ENCODE measurements around the gene CASP12.

CASP12 gene

DNA sequence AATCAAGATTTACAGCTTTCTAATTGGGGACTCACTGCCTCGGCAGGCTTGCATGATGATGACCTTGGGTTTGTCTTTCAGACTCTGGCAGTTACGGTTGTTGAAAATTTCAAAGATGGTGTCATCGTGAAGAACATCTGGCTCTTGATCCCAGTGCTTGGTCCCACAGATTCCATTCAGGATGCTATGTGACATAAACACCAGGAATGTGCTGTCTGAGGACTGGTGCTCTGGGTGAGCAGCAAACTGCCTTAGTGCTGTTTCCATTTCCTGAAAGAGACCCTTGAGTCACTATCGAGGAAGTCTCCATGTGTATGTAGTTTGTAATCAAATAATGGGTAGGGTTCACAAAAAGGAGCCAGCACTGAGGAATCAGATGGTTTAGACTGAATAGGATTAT lies 7.1 kb downstream of the CASP12 start:
- no peak for DNase-seq

DNA sequence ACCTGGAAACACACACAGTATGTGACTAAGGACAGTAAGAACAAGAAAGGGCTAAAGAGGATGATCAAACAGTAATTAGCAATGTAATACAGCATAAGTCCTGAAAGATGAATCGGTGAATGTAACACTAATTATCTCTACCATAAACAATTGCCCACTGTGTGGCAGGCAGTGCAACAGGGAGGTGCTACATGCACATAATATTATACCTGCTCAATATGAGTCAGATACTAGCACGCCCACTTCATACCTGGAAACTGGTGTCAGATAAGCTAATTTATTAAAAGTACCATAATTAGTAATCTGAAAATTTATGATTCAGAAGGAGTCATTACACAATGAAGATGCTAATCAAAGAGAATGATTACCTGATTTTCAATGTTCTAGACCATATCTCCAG lies 14.9 kb downstream of the CASP12 start:
- no peak for DNase-seq

DNA sequence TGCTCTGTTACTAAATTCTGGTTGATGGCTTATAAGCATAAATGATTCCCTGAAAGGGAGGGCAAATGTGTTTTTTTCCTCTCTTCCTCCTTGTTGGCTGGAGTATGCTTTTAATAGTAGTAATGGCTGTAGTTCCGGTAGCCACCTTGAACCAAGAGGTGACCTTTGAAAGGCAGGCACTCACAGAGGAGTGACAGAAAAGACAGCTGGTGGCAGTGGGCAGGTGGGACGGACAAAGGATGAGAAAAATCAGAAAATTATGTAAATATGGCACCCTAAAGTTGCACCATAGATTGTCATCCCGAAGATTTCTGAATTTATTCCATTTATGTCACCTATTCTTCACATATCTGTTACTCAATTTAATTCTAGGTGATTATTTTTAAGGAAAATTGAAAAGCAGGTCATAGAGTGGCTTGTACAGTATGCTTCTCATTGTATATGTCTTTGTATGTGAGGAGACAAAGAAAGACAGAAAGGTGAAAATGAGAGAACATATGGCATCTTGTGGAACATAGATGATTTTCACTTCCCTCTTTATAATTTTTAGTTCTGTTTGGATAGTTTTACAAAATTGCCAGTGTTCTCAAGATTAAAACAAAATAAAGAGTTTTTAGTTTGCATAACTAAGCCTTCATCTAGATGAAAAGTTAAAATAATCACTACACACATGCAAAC lies 17.0 kb downstream of the CASP12 start:
- DNase-seq, result no peak

- no peak for DNase-seq
These were observed 18.6 kb downstream of the CASP12 start for GRCh38 chr11:104879514-104880190.

GRCh38 chr11:104876861-104877431 lies 21.3 kb downstream of the CASP12 start:
- no peak for DNase-seq

GRCh38 chr11:104876324-104876723 lies 21.9 kb downstream of the CASP12 start:
- DNase-seq, result no peak

DNA sequence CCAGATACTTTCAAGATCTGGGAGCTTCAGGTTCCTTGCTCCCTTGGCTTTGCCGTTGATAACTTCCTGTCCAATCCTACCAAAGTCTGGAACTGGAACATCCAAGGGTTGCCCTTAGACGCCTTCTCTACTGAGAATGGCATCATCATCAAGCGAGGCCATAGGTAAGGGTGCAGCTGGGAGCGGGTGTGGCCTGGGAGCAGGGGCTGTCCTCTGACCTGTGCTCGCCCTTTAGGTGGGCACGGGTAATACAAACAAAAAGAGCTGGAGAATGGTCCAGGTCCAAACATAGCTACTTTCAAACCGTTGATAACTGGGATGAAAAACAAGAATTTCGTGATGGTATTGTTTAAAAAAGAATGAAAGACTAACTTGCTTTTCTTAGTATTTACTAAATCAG lies 25.0 kb downstream of the CASP12 start:
- peak; percentile 39 for DNase-seq

- no peak for DNase-seq
These were observed 25.9 kb downstream of the CASP12 start for GRCh38 chr11:104872393-104872792.

DNA sequence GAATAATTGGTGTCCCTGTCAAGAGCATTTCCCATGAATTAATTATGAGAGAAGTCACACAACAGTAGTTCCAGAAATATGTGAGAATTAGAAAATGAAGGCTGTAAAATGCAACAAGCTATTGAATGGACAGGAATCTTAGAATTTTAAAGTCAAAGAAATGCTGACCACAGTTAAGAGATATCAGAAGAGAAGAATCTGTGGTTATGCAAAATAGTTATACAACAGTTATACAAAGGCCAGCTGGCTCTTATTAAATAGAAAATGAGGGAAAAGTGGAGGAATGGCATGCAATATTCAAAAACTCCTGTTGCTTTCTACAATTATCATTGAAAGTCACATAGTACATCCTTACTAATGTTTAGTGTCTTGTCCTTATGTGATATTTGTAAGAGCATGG lies 27.4 kb downstream of the CASP12 start:
- no peak for DNase-seq

GRCh38 chr11:104866815-104867214 lies 31.4 kb downstream of the CASP12 start:
- DNase-seq, result no peak

DNA sequence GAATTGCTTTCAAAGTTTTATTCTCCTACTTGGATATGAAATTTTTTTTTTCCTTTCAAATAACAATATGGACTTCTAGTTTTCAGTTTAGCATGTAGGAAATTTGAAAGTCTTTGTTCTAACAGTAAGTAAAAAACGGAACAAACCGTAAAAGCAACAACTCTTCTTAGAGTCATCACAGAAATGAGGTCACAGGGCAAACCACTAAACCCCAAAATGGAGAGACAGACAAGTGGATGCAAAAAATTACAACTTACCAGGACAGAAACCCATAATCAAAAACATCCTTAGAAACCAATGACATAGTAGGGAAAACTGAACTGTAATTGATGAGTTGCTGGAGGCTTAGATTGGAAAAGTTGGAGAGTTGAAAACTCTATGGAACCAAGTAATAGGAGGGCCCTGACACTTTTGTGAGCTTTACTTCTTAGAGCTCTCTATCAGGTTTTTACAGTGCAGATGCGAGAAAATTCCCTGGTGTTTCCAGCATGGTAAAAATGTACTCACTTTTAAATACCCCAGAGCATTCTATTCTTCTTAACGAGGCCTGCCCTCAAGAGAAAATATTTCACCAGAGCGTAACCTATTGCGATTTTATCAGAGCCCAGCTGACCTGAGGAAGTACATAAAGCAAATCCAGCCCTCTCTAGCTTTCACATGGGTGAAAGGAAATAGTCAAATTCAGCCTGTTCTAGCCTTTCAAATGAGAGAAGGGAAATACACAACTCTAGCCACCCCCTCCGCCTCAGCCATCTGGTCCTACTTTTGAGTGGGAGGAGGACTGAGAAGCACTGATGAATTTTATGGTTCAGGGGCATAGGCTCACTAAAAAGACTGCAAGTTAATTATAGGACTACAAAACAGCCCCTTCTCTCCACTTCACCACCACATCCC lies 39.1 kb downstream of the CASP12 start:
- no peak for DNase-seq

DNA sequence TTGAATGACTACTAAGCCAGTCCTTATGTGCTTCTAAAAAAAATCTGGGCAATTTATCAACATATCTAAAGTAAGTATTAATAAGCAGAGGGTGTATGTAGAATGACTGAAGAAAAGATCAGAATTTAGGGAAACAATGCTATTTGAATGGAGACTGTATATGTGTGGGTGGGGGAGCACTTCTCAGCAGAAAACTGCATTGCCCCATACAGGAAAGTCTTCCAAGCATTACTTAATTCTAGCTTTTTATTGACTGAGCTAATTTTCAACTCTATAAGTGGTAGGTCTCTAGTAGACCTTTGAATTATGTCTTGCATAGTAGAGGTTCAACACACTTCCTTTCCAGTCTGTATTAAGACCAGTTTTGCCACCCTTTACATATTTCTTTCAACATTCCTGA lies 41.7 kb downstream of the CASP12 start:
- DNase-seq, result no peak

- no peak for DNase-seq
These were observed 42.3 kb downstream of the CASP12 start for GRCh38 chr11:104855965-104856364.

GRCh38 chr11:104853276-104853675 lies 45.0 kb downstream of the CASP12 start:
- DNase-seq, result no peak

- DNase-seq, result no peak
These were observed 45.4 kb downstream of the CASP12 start for GRCh38 chr11:104852811-104853210.

- DNase-seq, result no peak
These were observed 52.0 kb downstream of the CASP12 start for GRCh38 chr11:104846216-104846615.

GRCh38 chr11:104844451-104844850 lies 53.8 kb downstream of the CASP12 start:
- DNase-seq, result no peak

DNA sequence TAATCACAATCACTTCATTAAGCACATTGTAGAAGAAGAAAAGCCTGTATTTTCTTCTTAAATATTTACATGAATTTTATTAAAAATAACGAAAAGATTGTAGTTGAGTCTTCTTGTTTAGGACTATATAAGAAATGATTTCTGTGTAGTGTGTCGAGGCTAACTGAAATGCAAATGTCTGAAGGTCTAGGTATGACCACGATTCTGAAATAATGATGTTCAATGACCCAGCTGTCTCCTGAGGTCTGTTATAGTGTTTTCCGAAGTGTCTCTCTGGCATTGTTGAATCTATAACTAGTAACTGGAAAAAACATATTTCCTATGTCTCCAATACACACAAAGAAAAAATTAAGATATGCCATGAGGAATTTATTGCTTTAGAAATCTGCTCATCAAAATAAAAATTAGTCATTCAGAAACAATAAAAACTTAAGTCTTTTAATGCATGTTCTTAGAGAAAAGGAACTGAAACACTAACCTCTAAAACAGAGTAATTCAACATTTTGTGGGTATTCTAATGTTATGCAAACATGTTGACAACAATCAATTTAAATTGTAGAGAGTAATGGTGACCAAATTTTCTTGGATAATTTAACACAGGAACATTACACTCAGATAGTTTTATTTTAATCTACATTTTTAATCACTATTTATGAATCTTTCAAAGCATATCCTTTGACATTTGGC lies 55.0 kb downstream of the CASP12 start:
- DNase-seq, result no peak

- DNase-seq, result no peak
These were observed 56.2 kb downstream of the CASP12 start for GRCh38 chr11:104841973-104842525.

DNA sequence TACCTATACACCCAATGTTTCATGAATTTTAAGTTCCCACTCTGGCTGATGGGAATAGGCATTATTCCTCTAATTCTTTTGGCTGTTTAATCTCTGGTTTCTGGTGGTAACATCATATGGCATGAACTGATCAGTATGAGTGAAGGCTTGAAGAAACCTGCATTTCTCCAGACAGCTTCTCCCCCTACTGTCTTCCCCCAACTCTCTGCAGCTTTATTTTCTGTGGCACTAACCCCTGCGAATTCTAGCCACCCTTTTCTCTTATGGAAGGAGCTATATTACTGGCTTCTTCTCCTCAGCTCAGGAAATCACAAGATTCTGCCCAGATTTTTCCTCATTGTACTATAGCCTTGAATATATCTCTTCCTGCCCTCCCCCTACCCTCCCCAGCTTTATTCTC lies 57.1 kb downstream of the CASP12 start:
- DNase-seq, result no peak

- no peak for DNase-seq
These were observed 60.2 kb downstream of the CASP12 start for GRCh38 chr11:104837969-104838639.

DNA sequence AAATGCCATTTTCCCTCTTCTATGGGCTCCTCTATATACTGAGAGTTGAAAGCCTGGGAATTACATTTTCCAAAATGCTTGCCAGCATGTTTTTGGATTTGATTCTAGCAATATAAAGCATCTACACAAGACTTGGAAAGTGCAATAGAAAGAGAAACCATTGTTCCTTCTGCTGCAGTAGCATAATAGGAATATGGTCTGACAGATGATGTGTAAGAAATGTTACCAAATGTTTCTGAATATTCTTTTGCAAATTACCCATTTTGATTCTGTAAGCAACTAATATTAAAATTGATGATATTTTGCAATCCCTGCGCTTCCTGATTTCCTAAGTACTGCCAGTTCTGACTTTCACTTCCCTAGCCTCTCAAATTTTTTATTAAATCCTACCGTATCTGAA lies 61.6 kb downstream of the CASP12 start:
- DNase-seq, result no peak

All from DMS53 (cell line).